SK-N-SH treated with all-trans-retinoic acid at 6 μM for 48 hours (cell line): ENCODE measurements around the gene ERCC6.

Experiments
- ARNTL ChIP-seq: fragments of 450-650 bp; formaldehyde crosslinking; IDR thresholded peaks from 2 replicates; pipeline ENCODE4 v1.5.0; 2020; ENCODE audit warnings: low read depth, mild to moderate bottlenecking, moderate library complexity, borderline replicate concordance
- CREB5 ChIP-seq: fragments of 250-450 bp; sonication (Bioruptor Pico); IDR thresholded peaks from 2 replicates; pipeline ENCODE4 v1.5.1; 2020; ENCODE audit warnings: low read depth, mild to moderate bottlenecking, moderate library complexity
- POU6F1 ChIP-seq: fragments of 250-450 bp; sonication (Bioruptor Pico); IDR thresholded peaks from 2 replicates; pipeline ENCODE4 v1.8.0; 2021; ENCODE audit warnings: low read depth, mild to moderate bottlenecking, moderate library complexity, borderline replicate concordance
- RARB ChIP-seq: fragments of 250-450 bp; sonication (Bioruptor Pico); IDR thresholded peaks from 2 replicates; pipeline ENCODE4 v1.8.0; 2021; ENCODE audit warnings: mild to moderate bottlenecking, moderate library complexity
- ZFP30 ChIP-seq: fragments of 450-650 bp; formaldehyde crosslinking; IDR thresholded peaks from 2 replicates; pipeline ENCODE4 v1.5.0; 2022; ENCODE audit warnings: mild to moderate bottlenecking, moderate library complexity
- ZNF70 ChIP-seq: fragments of 450-650 bp; formaldehyde crosslinking; IDR thresholded peaks from 2 replicates; pipeline ENCODE4 v1.5.0; 2020; ENCODE audit warnings: mild to moderate bottlenecking, moderate library complexity
- ZNF8 ChIP-seq: fragments of 450-650 bp; formaldehyde crosslinking; IDR thresholded peaks from 2 replicates; pipeline ENCODE4 v1.5.0; 2020; ENCODE audit warnings: mild to moderate bottlenecking, moderate library complexity

- TF ChIP-seq ZNF8 (CRISPR knock-in tag) = no peak
- TF ChIP-seq ZNF70 (CRISPR knock-in tag) = no peak
- no peak for TF ChIP-seq RARB
- TF ChIP-seq CREB5 (CRISPR knock-in tag) = no peak
- TF ChIP-seq POU6F1 = no peak
- no peak for TF ChIP-seq ZFP30 (CRISPR knock-in tag)
- no peak for TF ChIP-seq ARNTL (CRISPR knock-in tag)
These were observed 30.2 kb upstream of the ERCC6 start for GRCh38 chr10:49569031-49569631.
